HG02798 (cell line): Measurements from ENCODE around the gene ZBTB40.

Experiments used
- ATAC-seq: cut with Tn5 transposase; IDR thresholded peaks from one replicate; pipeline ENCODE4 v1.9.1; 2021; ENCODE audit warnings: mild to moderate bottlenecking; ENCODE audit not compliant: unreplicated experiment, poor library complexity

The ZBTB40 gene

DNA sequence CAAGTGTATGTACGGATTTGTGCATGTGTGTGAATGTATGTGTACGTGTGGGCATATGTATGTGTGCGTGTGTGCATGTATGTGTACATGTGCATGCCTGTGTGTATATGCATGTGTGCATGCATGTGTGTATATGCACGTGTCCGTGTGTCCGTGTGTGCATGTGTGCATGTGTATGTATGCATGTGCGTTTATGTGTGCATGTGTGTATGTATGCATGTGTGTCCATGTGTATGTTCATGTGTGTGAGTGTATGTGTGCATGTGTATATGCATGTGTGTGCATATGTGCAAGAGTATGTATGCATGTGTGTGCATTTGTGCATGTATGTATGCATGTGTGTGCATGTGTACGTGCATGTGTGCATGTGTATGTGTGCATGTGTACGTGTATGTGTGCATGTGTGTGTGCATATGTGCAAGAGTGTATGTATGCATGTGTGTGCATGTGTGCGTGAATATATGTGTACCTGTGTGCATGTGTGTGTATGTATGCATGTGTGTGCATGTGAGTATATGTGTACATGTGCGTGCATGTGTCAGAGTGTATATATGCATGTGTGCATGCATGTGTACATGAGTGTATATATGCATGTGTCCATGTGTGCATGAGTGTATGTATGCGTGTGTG, 127.2 kb downstream of the ZBTB40 start:
- ATAC-seq = no peak

GRCh38 chr1:22579541-22580155, 128.0 kb downstream of the ZBTB40 start:
- no peak for ATAC-seq
